ENCODE results near the gene SUOX.
A peak's percentile ranks its signal among the peaks of the same experiment; 100 is the strongest.
"Not testable (repeated sequence)": the region's sequence is repeated elsewhere in the genome, so short reads cannot be mapped to it uniquely, and the experiment has no call there.

Gene SUOX

DNA sequence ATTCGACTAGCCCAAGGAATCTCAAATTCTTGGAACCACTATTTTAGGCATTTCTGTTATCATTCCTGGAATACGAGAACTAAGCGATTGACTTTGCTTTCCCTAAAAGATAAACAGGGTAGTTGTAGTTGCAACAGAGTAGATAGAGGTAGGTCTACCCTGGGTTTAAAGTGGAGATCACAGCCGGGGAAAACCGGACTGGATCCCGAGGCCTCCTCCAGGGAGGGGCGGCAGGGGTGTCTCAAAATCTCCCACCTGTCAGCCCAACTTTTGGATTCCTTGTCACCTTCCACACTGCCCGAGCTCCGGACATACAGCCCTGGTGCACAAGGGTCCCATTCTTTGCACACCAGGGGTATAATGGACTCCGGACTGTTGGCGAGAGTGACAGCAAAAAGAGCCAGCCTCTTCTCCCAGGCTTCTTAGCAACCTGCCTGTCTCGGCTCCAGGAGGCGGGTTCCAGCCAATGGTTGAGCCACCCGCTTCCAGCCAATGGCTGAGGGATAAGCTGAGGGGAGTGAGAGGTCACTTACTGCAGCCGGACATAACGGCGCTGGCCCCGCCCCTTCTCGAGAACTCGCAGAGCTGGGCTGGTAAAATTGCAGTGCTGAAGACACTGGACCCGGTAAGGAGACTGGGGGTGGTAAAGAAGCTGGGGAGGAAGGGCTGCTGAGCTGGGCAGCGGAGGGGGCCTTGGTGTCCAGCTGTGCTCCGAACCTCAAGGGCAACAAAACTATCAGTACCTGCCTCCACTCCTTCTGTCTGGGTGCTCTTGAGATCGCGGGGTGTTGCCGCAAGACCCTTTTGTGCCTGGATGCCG, at the start of gene SUOX:
Gene SUOX (plus strand): TSS at position 562 of the 820 bp plus-strand sequence. CDS start 4,946 bp downstream, outside the sequence.
- peak; percentile 79 to 90 for DNase-seq

DNA sequence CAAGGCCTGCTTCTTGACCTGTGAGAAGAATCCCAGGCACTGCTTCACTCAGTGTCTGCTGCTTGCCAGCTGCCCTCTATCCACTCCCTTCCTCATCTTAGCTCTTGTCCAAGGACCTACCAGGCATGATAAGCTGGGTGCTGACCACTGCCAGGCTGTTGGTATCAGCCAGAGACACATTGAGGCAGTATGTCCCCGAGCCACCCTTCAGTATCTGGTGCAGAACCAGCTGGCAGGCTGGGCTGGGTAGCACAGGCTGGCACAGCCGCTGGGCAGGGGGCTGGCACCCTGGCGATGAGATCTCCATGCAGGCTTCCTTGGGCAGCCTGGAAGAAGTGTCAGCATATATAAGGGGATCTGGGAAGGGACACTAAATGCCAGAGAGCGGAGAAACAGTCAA, 41.7 kb upstream of the SUOX start:
- DNase-seq, result no peak

DNA sequence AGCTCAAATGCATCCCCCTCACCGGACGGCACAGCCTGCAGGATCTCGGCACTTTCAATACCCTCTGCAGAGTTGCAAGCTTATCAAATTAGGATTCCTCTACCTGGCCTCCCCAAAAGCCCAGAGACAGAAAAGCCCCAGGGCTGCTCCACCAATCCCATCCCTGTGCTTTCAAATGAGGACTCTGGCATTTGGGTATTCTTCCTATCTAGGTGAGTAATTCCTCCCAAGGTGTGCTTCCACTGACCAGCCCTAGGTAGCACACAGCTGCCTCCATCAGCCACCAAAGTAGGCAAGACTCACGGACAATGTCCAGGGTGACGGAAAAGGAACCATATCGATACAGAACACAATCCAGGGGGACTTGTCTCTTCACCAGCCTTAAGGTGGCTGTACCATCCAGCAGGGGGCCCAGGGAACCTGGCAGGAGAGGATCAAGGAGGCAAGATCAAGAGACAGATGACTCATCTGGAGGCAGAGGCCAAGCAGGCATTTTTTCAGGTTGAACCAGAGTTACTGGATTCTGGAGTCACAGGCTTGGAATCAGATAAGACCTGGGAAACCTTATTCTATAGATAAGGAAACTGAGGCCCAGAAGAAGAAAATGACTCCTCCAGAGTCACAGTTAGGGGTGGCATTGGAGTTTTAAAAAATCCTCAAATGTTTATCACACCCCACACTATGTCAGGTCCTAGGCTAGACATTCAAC, 41.1 kb upstream of the SUOX start:
- DNase-seq, result peak; percentile 42 to 47

DNA sequence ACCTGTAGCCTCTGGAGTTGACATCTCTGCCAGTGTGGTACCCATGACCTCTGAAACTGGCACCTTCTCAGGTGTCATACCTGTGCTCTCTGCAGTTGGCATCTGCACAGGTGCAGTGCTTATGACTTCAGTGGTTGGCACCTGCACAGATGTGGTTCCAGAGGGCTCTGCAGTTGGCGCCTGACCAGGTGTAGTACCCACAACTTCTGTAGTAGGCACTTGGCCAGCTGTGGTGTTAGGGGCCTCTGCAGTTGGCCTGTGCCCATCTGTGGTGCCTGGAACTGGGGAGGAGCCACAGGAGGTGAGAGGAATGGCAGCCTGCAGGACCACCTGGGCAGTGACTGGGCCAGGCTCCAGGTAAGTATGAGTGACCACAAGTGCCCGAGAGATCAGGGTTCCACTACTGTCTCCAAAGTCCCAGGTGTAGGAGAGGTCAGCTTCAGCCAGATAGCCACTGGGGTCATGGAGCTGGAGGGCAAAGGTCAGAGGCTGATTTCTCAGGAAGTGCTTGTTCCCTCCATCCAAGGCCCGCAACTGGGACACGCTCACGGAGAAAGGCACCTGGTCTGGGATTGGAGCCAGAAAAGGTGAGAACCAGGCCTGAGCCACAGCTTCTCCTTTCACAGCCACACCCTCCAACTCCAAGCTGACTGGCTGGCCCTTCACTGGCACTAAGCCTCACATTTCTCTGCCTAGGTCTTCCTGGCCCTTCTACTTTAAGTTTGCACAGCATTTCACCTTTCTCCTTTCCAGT, 39.8 kb upstream of the SUOX start:
- no peak for DNase-seq

DNA sequence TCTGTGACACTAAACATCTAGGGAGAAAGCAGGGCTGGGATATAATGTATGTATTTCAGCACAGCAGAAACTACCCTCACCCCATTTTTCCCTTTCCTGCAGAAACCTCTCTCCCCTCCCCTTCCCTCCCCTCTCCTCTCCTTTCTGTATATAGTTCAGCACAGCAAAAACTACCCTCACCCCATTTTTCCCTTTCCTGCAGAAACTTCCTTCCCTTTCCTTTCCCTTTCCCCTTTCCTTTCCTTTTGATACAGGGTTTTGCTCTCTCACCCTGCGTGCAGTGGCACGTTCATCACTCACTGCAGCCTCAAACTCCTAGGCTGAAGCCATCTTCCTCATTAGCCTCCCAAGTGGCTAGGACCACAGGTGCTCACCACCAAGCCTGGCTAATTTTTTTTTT, 33.3 kb upstream of the SUOX start:
- DNase-seq, result no peak

DNA sequence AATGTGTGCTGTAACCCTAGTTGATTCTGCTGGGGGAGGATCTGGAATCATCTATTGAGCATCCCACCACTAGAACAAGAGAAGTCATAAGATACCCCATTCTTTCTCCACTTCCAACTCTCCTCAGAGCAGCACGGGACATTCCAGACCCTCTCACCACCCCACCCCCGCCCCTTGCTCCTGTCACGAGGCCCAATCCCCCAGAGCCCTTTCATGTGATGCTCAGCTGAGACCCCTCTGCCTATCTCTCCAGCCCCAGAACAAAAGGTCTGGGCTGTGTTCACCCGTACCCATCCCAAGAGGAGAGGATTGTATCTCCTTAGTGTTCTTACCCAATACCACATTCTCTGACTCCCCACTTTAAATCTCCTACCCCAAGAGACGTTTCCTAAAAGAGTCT, 31.8 kb upstream of the SUOX start:
- DNase-seq, result no peak

DNA sequence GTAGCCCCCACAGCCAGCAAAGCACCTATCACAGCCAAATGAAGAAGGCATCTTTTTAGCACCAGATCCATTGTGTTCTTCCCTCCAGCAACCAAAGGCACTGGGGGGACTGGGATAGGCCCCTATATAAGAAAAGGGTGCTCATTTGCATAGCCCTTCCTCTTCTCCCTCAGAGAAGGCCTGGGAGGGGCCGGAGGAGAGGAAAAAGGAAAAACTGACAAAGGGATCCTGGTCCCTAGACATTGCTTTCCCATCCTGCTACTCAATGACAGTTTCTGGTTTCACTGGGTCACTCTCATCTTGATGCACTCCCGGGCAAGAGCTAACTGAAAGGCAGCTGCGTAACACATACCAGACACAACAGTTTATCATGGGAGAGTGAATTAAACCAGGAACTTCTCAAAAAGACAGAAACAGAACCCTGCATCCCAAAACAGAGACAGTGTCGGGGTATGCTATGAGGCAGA, 31.1 kb upstream of the SUOX start, which contains the start of gene PMEL:
Gene PMEL (minus strand): TSS at position 102 of the 467 bp plus-strand sequence. CDS start 31 bp downstream, at position 71.
- peak in 1 of 2 experiments; percentile 41 for DNase-seq

DNA sequence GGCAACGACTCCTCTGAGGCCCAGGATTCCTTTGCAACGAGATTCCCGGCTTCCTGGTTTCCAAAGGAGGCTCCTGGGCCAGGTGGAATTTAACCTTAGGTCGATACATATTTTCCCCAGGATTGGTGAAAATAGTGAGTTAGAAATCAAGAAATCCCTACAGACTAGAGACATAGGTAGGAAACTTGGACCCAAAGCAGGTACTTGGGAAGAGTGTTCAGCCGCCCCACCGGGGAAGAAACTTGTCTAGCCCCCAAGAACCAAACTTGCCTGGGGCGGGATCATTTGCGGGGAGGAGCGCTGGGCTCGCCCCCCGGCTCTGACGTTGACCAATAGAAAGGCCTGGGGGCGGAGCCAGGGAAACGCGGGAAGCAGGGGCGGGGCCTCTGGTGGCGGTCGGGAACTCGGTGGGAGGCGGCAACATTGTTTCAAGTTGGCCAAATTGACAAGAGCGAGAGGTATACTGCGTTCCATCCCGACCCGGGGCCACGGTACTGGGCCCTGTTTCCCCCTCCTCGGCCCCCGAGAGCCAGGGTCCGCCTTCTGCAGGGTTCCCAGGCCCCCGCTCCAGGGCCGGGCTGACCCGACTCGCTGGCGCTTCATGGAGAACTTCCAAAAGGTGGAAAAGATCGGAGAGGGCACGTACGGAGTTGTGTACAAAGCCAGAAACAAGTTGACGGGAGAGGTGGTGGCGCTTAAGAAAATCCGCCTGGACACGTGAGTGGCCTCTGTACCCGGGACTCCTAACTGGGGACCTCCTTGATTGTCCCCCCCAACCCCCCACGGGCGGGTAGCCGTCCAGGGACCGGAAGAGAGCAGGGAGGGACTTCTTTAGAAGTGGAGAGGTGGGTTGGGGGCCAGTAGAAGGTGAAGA, 30.4 kb upstream of the SUOX start, which contains the start of gene CDK2:
Gene CDK2 (plus strand): TSS at position 423 of the 874 bp plus-strand sequence. CDS start 179 bp downstream, at position 602.
- DNase-seq, result peak; percentile 87 to 89

DNA sequence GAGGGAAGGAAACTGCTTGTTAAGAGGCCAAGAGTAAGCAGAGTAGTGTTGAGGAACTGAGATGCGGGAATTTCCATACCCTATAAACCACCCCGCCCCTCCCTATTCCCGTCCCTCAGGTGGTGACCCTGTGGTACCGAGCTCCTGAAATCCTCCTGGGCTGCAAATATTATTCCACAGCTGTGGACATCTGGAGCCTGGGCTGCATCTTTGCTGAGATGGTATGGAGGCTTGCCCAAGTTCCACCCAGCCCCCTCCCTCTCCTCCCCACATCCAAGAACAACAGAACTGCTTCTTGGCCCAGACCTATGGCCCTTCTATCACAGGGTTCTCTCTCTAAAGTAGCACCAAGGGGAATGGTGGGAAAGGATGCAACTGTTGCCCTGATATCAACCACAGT, 27.7 kb upstream of the SUOX start:
- DNase-seq, result no peak

DNA sequence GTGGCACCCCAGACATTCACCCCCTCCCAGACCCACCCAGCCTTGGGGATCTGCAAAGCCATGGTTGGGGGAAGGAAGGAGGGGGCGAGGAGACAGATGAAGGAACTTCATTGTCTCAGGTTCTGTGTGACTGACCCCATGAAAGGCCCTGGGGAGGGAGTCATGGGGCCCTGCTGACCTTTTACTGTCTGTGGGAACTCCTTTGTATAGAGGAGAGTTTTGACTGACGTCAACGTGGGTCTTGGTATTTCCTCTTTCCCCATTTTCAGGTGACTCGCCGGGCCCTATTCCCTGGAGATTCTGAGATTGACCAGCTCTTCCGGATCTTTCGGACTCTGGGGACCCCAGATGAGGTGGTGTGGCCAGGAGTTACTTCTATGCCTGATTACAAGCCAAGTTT, 26.3 kb upstream of the SUOX start:
- no peak for DNase-seq

DNA sequence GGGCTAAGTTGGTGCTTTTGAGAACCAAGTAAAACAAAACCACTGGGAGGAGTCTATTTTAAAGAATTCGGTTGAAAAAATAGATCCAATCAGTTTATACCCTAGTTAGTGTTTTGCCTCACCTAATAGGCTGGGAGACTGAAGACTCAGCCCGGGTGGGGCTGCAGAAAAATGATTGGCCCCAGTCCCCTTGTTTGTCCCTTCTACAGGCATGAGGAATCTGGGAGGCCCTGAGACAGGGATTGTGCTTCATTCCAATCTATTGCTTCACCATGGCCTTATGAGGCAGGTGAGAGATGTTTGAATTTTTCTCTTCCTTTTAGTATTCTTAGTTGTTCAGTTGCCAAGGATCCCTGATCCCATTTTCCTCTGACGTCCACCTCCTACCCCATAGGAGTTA, 25.0 kb upstream of the SUOX start:
- DNase-seq, result no peak

DNA sequence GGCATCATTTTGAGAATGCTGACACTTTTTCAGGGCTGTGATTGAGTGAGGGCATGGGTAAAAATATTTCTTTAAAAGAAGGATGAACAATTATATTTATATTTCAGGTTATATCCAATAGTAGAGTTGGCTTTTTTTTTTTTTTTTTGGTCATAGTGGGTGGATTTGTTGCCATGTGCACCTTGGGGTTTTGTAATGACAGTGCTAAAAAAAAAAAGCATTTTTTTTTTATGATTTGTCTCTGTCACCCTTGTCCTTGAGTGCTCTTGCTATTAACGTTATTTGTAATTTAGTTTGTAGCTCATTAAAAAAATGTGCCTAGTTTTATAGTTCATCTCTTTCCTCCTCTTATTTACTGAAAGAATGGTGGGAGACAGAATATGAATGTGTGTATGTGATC, 24.6 kb upstream of the SUOX start:
- no peak for DNase-seq

DNA sequence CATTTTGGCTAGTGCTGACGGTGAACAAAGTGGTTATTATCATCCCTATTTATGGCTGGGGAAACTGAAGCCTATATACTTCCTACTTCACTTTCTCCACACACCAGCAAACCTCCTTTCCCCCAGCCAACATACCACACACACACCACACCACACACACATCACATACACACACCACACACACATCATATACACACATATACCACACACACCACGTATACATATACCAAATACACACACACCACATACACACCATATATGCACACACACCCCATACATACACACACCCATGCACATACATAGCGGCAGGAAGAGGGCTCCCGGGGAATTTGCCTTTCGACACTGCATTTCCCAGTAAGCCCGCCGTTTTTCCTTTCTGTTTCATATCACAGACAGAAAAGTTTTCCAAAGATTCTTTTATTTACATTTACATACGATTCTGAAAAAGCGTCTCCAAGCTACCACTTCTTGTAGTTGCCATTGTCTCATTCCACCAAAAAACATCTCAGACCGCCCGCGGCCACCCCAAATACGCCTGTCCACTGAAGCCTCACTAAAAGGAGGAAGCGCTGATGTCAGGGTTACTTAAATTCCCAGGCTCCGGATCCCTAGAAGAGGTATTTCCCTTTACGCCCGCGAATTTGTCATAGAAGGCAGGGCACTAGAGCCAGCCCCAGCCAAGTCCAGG, 24.0 kb upstream of the SUOX start:
- peak; percentile 57 to 58 for DNase-seq

DNA sequence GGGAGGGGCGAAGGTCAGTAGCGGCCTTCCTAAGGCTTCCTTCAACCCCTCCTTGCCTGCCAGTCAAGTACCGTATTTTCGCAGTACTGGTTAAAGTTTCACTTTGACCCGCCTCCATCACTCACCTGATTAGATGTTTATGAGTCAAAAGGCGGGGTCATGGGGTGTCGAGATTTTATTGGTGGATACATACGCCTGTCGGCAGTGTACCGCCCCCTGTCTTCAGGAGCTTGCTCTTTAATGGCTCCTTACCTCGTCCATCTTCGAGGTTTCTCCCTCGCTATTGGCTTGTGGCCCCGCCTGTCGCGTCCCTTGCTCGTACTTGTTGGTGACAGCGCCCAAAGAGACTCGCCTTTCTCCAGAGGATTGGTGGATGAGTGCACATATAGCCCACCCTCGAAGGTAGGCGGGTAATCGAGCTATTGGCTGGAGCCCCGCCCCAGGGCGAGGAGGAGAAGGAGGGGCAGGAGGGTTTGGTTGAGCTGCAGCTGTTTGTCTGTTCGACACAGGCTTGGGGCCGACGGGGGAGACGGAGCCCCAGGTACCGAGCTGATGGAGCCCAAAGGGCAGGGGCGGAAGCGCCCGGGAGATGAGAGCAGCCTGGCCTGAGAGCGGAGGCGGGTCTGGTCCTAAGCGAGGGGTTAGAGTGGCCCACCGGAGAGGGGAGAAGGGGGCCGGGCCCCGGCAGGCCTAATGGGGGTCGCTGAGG, 23.3 kb upstream of the SUOX start, which contains the start of gene RAB5B:
Gene RAB5B (plus strand): TSS at position 480 of the 709 bp plus-strand sequence. CDS start 12,883 bp downstream, outside the sequence.
- DNase-seq, result peak; percentile 100

DNA sequence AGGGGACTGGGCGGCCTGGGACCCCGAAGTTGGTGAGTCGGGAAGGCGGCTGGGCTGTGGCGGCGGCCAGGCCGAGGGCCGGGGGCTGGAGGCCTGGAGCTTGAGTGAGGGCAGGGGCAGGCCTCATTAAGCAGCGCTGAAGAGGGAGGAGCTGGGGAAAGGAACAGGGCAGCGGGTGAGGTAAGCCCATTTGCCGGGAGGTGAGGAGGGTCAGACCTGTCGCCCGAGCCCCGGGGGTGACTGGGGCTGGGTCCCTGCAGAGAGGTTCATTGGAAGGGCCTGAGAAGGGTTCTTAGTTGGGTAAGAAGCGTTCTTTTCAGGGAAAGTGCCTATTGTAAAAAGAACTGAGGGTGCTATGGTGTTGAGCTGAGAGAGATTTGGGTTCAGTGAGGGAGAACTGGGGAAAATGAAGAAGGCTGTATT, 22.8 kb upstream of the SUOX start:
- DNase-seq, result peak; percentile 29 to 46

DNA sequence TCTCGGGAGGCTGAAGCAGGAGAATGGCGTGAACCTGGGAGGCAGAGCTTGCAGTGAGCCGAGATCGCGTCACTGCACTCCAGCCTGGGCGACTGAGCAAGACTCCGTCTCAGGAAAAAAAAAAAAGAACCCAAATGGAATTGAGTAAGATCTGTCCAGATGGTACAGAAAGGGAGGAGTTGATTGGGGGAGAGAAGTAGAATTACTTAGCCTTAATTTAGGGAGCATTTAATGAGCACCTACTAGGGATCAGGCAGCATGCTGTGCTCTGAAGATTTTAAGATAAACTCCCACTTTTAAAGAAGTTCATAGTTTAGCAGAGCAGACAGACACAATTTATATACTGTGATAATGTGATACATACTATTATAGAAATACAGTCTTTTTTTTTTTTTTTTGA, 18.7 kb upstream of the SUOX start:
- DNase-seq, result no peak

DNA sequence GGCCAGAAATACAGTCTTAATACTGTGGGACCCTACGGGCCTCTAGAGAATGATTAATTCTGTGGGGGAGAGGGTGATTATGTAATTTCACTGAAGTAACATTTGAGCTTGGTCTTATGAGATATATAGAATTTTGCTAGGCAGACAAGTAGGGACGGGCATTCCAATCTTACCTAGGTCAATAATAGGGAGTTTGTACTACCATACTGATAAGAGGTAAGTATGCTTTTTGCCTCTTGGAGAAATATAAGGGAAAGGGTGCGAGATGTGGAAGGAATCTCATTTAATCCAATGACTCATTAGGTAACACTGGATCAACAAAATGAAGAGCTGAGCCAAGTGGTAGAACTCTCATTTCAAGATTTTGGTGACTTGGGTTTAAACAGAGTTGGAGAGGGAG, 18.0 kb upstream of the SUOX start:
- no peak for DNase-seq

DNA sequence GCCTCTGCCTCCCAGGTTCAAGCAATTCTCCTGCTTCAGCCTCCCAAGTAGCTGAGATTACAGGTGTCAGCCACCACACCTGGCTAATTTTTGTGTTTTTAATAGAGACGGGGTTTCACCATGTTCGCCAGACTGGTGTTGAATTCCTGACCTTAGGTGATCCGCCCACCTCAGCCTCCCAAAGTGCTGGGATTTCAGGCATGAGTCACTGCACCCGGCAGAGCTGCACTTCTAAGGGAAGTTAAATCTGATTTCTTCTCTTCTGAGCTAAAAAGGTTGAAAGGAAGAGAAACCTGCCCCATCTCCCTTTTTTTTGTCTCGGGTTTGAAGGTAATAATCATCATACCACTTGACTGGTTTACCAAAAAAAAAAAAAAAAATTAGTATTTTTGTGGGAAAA, 15.2 kb upstream of the SUOX start:
- DNase-seq, result not testable (repeated sequence)

DNA sequence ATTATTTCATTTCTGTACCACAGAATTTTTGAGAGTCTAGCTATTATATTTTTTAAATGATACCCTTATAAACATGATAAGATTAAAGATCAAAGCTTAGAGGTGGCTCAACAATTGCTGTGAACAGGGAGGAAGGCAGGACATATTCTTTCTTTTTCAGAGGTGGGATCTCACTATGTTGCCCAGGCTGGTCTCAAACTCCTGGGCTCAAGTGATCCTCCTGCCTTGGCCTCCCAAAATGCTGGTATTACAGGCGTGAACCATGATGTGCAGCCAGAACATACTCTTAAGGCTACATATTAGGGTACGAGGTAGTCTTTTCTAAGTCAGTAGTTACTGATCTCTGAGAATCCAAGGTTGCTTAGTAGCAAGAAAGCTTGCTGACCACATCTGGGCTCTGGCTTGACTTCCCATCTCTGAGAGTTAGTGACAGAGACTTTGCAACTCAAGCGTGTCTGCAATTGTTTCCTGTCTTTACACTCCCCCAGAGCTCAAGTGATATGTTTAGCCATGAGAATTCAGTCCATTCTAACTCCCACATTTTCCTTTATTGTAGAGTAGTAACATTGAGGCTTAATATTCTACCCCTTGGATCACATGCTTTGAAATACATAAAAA, 14.6 kb upstream of the SUOX start:
- DNase-seq, result peak; percentile 93

DNA sequence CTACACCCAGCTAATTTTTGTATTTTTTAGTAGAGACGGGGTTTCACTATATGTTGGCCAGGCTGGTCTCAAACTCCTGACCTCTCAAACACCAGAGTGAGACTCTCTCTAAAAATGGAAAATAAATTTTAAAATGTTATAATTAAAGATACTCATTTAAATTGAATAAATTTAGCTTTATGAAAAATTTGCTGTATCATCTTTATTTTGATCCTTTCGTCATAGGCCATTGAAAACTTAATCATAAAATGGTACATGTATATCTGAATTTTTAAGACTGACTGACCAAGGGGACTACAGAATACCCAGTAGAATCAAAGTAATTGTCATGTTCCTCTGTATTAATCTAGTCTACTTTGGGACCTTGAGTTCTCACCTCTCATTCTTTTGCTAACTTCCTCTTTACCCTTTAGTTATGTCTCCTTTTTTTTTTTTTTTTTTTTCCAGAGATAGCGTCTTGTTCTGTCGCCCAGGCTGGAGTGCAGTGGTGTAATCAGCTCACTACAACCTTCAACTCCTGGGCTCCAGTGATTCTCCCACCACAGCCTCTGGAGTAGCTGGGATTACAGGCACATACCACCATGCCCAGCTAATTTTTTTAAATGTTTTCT, 13.7 kb upstream of the SUOX start:
- peak; percentile 41 to 58 for DNase-seq

Measured in Kasumi-1 (cell line).